ENCODE results near the gene DPY19L3. TPM values are rescaled to one million over a fixed set of nuclear protein-coding genes. Genes with fewer than 3 reads are reported as not detected.
"Not testable (repeated sequence)": the region's sequence is repeated elsewhere in the genome, so short reads cannot be mapped to it uniquely, and the experiment has no call there.

Gene DPY19L3
- 10.0 and 11.4 TPM in 2 replicates for total RNA-seq (2014; rRNA removed; shearing (Covaris generic))
- polyA plus RNA-seq (2014; cell fraction: nucleus; rRNA removed) = 11.7 and 21.0 TPM in 2 replicates

GRCh38 chr19:32405431-32406160, at the start of gene DPY19L3:
DPY19L3 (plus strand) TSS chr19:32405770; CDS start chr19:32408254, 2,484 bp downstream.
- peak; percentile 78 for DNase-seq (ENCODE audit: extremely low read depth, low read depth)

- DNase-seq (ENCODE audit: extremely low read depth, low read depth) = no peak
Observed at GRCh38 chr19:32357720-32358119, 47.9 kb upstream of the DPY19L3 start.

GRCh38 chr19:32358321-32358720, 47.2 kb upstream of the DPY19L3 start:
- no peak for DNase-seq (ENCODE audit: extremely low read depth, low read depth)

- no peak for DNase-seq (ENCODE audit: extremely low read depth, low read depth)
Observed at GRCh38 chr19:32359581-32359980, 46.0 kb upstream of the DPY19L3 start.

GRCh38 chr19:32361574-32362317, 43.8 kb upstream of the DPY19L3 start:
- DNase-seq (ENCODE audit: extremely low read depth, low read depth) = no peak

GRCh38 chr19:32362318-32362691, 43.3 kb upstream of the DPY19L3 start:
- DNase-seq (ENCODE audit: extremely low read depth, low read depth) = peak; percentile 38

GRCh38 chr19:32363175-32363574, 42.4 kb upstream of the DPY19L3 start:
- DNase-seq (ENCODE audit: extremely low read depth, low read depth) = no peak

- no peak for DNase-seq (ENCODE audit: extremely low read depth, low read depth)
Observed at GRCh38 chr19:32363632-32364031, 41.9 kb upstream of the DPY19L3 start.

GRCh38 chr19:32364040-32364439, 41.5 kb upstream of the DPY19L3 start:
- no peak for DNase-seq (ENCODE audit: extremely low read depth, low read depth)

GRCh38 chr19:32367063-32367462, 38.5 kb upstream of the DPY19L3 start:
- no peak for DNase-seq (ENCODE audit: extremely low read depth, low read depth)

GRCh38 chr19:32367948-32368536, 37.5 kb upstream of the DPY19L3 start:
- no peak for DNase-seq (ENCODE audit: extremely low read depth, low read depth)

- DNase-seq (ENCODE audit: extremely low read depth, low read depth) = no peak
Observed at GRCh38 chr19:32368787-32369186, 36.8 kb upstream of the DPY19L3 start.

GRCh38 chr19:32372726-32373517, 32.6 kb upstream of the DPY19L3 start:
- peak; percentile 15 for DNase-seq (ENCODE audit: extremely low read depth, low read depth)

- peak; percentile 90 for DNase-seq (ENCODE audit: extremely low read depth, low read depth)
Observed at GRCh38 chr19:32373585-32374295, 31.8 kb upstream of the DPY19L3 start.

GRCh38 chr19:32374362-32374761, 31.2 kb upstream of the DPY19L3 start:
- DNase-seq (ENCODE audit: extremely low read depth, low read depth) = not testable (repeated sequence)

- DNase-seq (ENCODE audit: extremely low read depth, low read depth) = peak; percentile 14
Observed at GRCh38 chr19:32377088-32377487, 28.5 kb upstream of the DPY19L3 start.

GRCh38 chr19:32380269-32380668, 25.3 kb upstream of the DPY19L3 start:
- no peak for DNase-seq (ENCODE audit: extremely low read depth, low read depth)

- DNase-seq (ENCODE audit: extremely low read depth, low read depth) = no peak
Observed at GRCh38 chr19:32387701-32388392, 17.7 kb upstream of the DPY19L3 start.

- DNase-seq (ENCODE audit: extremely low read depth, low read depth) = no peak
Observed at GRCh38 chr19:32388393-32388855, 17.1 kb upstream of the DPY19L3 start.
